G401.6 (cell line): ENCODE results near the gene BARX1.
"Not testable (repeated sequence)": the region's sequence is repeated elsewhere in the genome, so short reads cannot be mapped to it uniquely, and the experiment has no call there.

ENCODE experiments used
- FAIRE-seq: peaks from 2 replicates; lab custom pipeline; 2012; peaks lifted over from hg19 to GRCh38; lab: Jason Lieb, UNC

Gene BARX1

GRCh38 chr9:93955111-93955980 lies at the start of gene BARX1:
Gene BARX1 (minus strand): TSS chr9:93955355. CDS start chr9:93955146, 209 bp downstream.
- no peak for FAIRE-seq

- FAIRE-seq: no peak
These were observed 47.4 kb upstream of the BARX1 start for GRCh38 chr9:94002316-94003140.

GRCh38 chr9:93996863-93997262 lies 41.7 kb upstream of the BARX1 start:
- no peak for FAIRE-seq

- FAIRE-seq: no peak
These were observed 41.2 kb upstream of the BARX1 start for GRCh38 chr9:93996367-93996766.

- no peak for FAIRE-seq
These were observed 39.4 kb upstream of the BARX1 start for GRCh38 chr9:93994545-93994944.

GRCh38 chr9:93994132-93994531 lies 39.0 kb upstream of the BARX1 start:
- no peak for FAIRE-seq

GRCh38 chr9:93992830-93993229 lies 37.7 kb upstream of the BARX1 start:
- no peak for FAIRE-seq

GRCh38 chr9:93990448-93990847 lies 35.3 kb upstream of the BARX1 start:
- no peak for FAIRE-seq

GRCh38 chr9:93988056-93988455 lies 32.9 kb upstream of the BARX1 start:
- no peak for FAIRE-seq

- FAIRE-seq: no peak
These were observed 29.7 kb upstream of the BARX1 start for GRCh38 chr9:93984860-93985259.

- no peak for FAIRE-seq
These were observed 28.7 kb upstream of the BARX1 start for GRCh38 chr9:93983875-93984274.

- no peak for FAIRE-seq
These were observed 24.6 kb upstream of the BARX1 start for GRCh38 chr9:93979721-93980120.

- no peak for FAIRE-seq
These were observed 23.4 kb upstream of the BARX1 start for GRCh38 chr9:93978551-93978950.

GRCh38 chr9:93976973-93977372 lies 21.8 kb upstream of the BARX1 start:
- FAIRE-seq: no peak

GRCh38 chr9:93976081-93976480 lies 20.9 kb upstream of the BARX1 start:
- FAIRE-seq: no peak

GRCh38 chr9:93975262-93975661 lies 20.1 kb upstream of the BARX1 start:
- FAIRE-seq: no peak

GRCh38 chr9:93974151-93974550 lies 19.0 kb upstream of the BARX1 start:
- FAIRE-seq: no peak

GRCh38 chr9:93972655-93973054 lies 17.5 kb upstream of the BARX1 start:
- not testable (repeated sequence) for FAIRE-seq

- no peak for FAIRE-seq
These were observed 14.1 kb upstream of the BARX1 start for GRCh38 chr9:93969328-93969661.

GRCh38 chr9:93968451-93969327 lies 13.5 kb upstream of the BARX1 start:
- no peak for FAIRE-seq

GRCh38 chr9:93967020-93967803 lies 12.1 kb upstream of the BARX1 start:
- FAIRE-seq: no peak
